K562 (cell line): ENCODE data around the gene CNPY2. TPM values are rescaled to one million over a fixed set of nuclear protein-coding genes. Genes with fewer than 3 reads are reported as not detected.

Experiments
- ADNP ChIP-seq: fragments of 200-800 bp; sonication (Bioruptor generic); IDR thresholded peaks from 2 replicates; pipeline ENCODE4 v1.6.1; 2016; ENCODE audit warnings: missing genetic modification characterization, missing compliant biosample characterization
- CC2D1A ChIP-seq: fragments of 450-650 bp; IDR thresholded peaks from 2 replicates; pipeline ENCODE4 v1.6.1; 2017; ENCODE audit warnings: mild to moderate bottlenecking
- ETV5 ChIP-seq: sonication (generic); formaldehyde crosslinking; IDR thresholded peaks from 2 replicates; pipeline ENCODE4 v1.4.0; 2020; ENCODE audit warnings: low read depth, mild to moderate bottlenecking, missing genetic modification reagents
- HBP1 ChIP-seq: fragments of 450-650 bp; formaldehyde crosslinking; IDR thresholded peaks from 2 replicates; pipeline ENCODE4 v1.4.0; 2022; ENCODE audit warnings: missing genetic modification characterization
- HMGN3 ChIP-seq: IDR thresholded peaks from 2 replicates; pipeline ENCODE4 v1.6.1; 2011; ENCODE audit warnings: borderline replicate concordance, low read depth, mild to moderate bottlenecking, mixed read lengths, low read length; ENCODE audit not compliant: insufficient read length; ENCODE audit errors: extremely low read depth
- ID3 ChIP-seq, 2 experiments: fragments of 250-450 bp in 1 of 2; fragments of 450-650 bp in 1 of 2; sonication (Bioruptor Pico) in 1 of 2; IDR thresholded peaks; 2 replicates each; pipeline versions ENCODE4 v1.6.1 to v1.8.0; 2016 to 2021; ENCODE audit warnings: mild to moderate bottlenecking in 2 of 2, moderate library complexity in 2 of 2, missing compliant biosample characterization in 1 of 2, missing genetic modification characterization in 1 of 2
- MBD2 ChIP-seq: sonication (generic); IDR thresholded peaks from 2 replicates; pipeline ENCODE4 v1.6.1; 2016; ENCODE audit warnings: low read depth, borderline replicate concordance
- NCOA2 ChIP-seq, 2 experiments: fragments of 450-650 bp; IDR thresholded peaks; 2 replicates each; pipeline ENCODE4 v1.6.1; 2018; ENCODE audit warnings: mild to moderate bottlenecking in 2 of 2, moderate library complexity in 1 of 2; ENCODE audit not compliant: partially characterized antibody in 2 of 2
- PHF21A ChIP-seq: fragments of 450-650 bp; IDR thresholded peaks from 2 replicates; pipeline ENCODE4 v1.6.1; 2017; ENCODE audit warnings: low read depth, borderline replicate concordance
- POLR2H ChIP-seq: IDR thresholded peaks from 2 replicates; pipeline ENCODE4 v1.6.1; 2016; ENCODE audit warnings: missing genetic modification characterization, low read depth, mild to moderate bottlenecking, control low read depth, missing compliant biosample characterization, moderate library complexity
- RAD21 ChIP-seq, 2 experiments: fragments of 250-450 bp in 1 of 2; fragments of 450-650 bp in 1 of 2; sonication (Bioruptor Pico) in 1 of 2; formaldehyde crosslinking in 1 of 2; IDR thresholded peaks in 1 of 2; conservative IDR thresholded peaks in 1 of 2; 2 replicates each; pipeline versions ENCODE4 v1.4.0 to v1.8.0; 2020 to 2022; ENCODE audit warnings: mild to moderate bottlenecking in 2 of 2, moderate library complexity in 1 of 2
- SAFB ChIP-seq: fragments of 200-400 bp; formaldehyde crosslinking; IDR thresholded peaks from 2 replicates; pipeline ENCODE4 v1.6.1; 2017; ENCODE audit warnings: low read depth, low read length, borderline replicate concordance
- SETDB1 ChIP-seq: IDR thresholded peaks from one replicate; pipeline ENCODE4 v1.6.1; 2012; ENCODE audit warnings: low read length, control low read depth, inconsistent platforms
- SIN3A ChIP-seq, 2 experiments: fragments of 150-350 bp in 1 of 2; IDR thresholded peaks; 2 replicates each; pipeline ENCODE4 v1.6.1; 2011 to 2016; ENCODE audit warnings: borderline replicate concordance in 2 of 2, low read depth in 2 of 2, low read length in 2 of 2, mild to moderate bottlenecking in 2 of 2, moderate library complexity in 2 of 2; ENCODE audit not compliant: control insufficient read depth in 1 of 2
- SMARCE1 ChIP-seq: fragments of 450-650 bp; IDR thresholded peaks from 2 replicates; pipeline ENCODE4 v1.7.1; 2016; ENCODE audit warnings: mild to moderate bottlenecking
- SPI1 ChIP-seq: IDR thresholded peaks from 2 replicates; pipeline ENCODE4 v1.6.1; 2011; ENCODE audit warnings: low read depth, low read length, control low read depth, borderline replicate concordance
- TGIF2 ChIP-seq: sonication (generic); formaldehyde crosslinking; IDR thresholded peaks from 2 replicates; pipeline ENCODE4 v1.8.1; 2022; ENCODE audit warnings: mild to moderate bottlenecking, missing genetic modification reagents, moderate library complexity
- ZBTB11 ChIP-seq, 3 experiments: fragments of 200-800 bp in 1 of 3; fragments of 250-450 bp in 1 of 3; fragments of 450-650 bp in 1 of 3; sonication (Bioruptor Pico) in 1 of 3; sonication (Bioruptor generic) in 1 of 3; formaldehyde crosslinking in 1 of 3; IDR thresholded peaks; 2 replicates each; pipeline versions ENCODE4 v1.6.1 to v1.8.0; 2016 to 2022; ENCODE audit warnings: mild to moderate bottlenecking in 2 of 3, missing genetic modification characterization in 2 of 3, missing compliant biosample characterization in 1 of 3, moderate library complexity in 1 of 3
- ZNF24 ChIP-seq: fragments of 450-650 bp; IDR thresholded peaks from 2 replicates; pipeline ENCODE4 v1.6.1; 2016
- ZNF384 ChIP-seq: IDR thresholded peaks from 2 replicates; pipeline ENCODE4 v1.6.1; 2012; ENCODE audit warnings: low read depth, low read length, improper control_type of control experiment
- ZNF57 ChIP-seq: fragments of 450-650 bp; formaldehyde crosslinking; IDR thresholded peaks from 2 replicates; pipeline ENCODE4 v1.4.0; 2020; ENCODE audit warnings: mild to moderate bottlenecking, moderate library complexity
- polyA plus RNA-seq, 8 experiments: library from polyadenylated mRNA; depleted of rRNA in 4 of 8; stranded (reverse) in 5 of 8; unstranded in 3 of 8; fragments of >200 nt; fragmentation: Nextera tagmentation in 2 of 8; fragmentation: Illumina TruSeq in 1 of 8; extraction: Ambion mirVana in 2 of 8; extraction: Trizol in 1 of 8; gene quantifications; 2 replicates each; pipeline versions ENCODE4 v1.2.1 to v1.2.3, GENCODE V29; 2011 to 2014; ENCODE audit warnings: inconsistent platforms in 1 of 8, missing spikeins in 1 of 8
- total RNA-seq, 7 experiments: library from RNA; depleted of rRNA in 6 of 7; stranded (reverse); fragments of >200 nt in 6 of 7; fragmentation: Illumina TruSeq in 2 of 7; extraction: Trizol in 2 of 7; gene quantifications; 2 replicates each; pipeline versions ENCODE4 v1.2.1 to v1.2.3, GENCODE V29; 2011 to 2021; ENCODE audit warnings: low replicate concordance in 1 of 7

CNPY2 gene
- total and polyA plus RNA-seq, 9 of the 15 experiments (the other 6 are each of a cell fraction or from before 2014, with no cell fraction given) = 33.8 to 190 (median 138) TPM

GRCh38 chr12:56300644-56301464, 14.9 kb downstream of the CNPY2 start (continued):
- TF ChIP-seq RAD21 (CRISPR knock-in tag; conservative IDR thresholded peaks at IDR 0.05 in 1 of 2, IDR thresholded peaks at IDR 0.05 in 1 of 2) (no peak), SIN3A (IDR thresholded peaks at IDR 0.05; ENCODE audit: borderline replicate concordance in 2 of 2, control insufficient read depth in 1 of 2, low read depth in 2 of 2, low read length in 2 of 2) (no peak), ADNP (no peak), SPI1 (no peak), HBP1 (no peak), TGIF2 (no peak), SMARCE1 (peak; percentile 82), ETV5 (no peak), PHF21A (peak; percentile 67; the same call in 1 of the 2 replicates), POLR2H (tag) (0 out of 2 replicates have a peak, but pooled peaks have one; percentile 79), ZBTB11 (CRISPR knock-in tag; IDR thresholded peaks at IDR 0.05) (no peak; a peak in 1 of 6 replicates), SAFB (no peak), ZNF24 (no peak), ZNF384 (peak; percentile 98), CC2D1A (peak; percentile 68; the same call in 1 of the 2 replicates), MBD2 (0 out of 2 replicates have a peak, but pooled peaks have one; percentile 20), SETDB1 (no peak), HMGN3 (no peak), NCOA2 (IDR thresholded peaks at IDR 0.05; ENCODE audit: partially characterized antibody in 2 of 2) (peak in 1 of 2 experiments; percentile 85), ID3 (CRISPR knock-in tag; IDR thresholded peaks at IDR 0.05) (no peak), ID3 (tag; IDR thresholded peaks at IDR 0.05) (peak; percentile 57; the same call in 1 of the 2 replicates), ZNF57 (CRISPR knock-in tag) (no peak)
